HEK293T (cell line): ENCODE results near the gene ATCAY.

ENCODE experiments used
- ARNT ChIP-seq: fragments of 450-650 bp; IDR thresholded peaks from 2 replicates; pipeline ENCODE4 v1.6.1; 2017; ENCODE audit warnings: mild to moderate bottlenecking
- BHLHE40 ChIP-seq: fragments of 450-650 bp; IDR thresholded peaks from 2 replicates; pipeline ENCODE4 v1.6.1; 2016; ENCODE audit warnings: mild to moderate bottlenecking, moderate library complexity, borderline replicate concordance
- CTBP1 ChIP-seq: fragments of 450-650 bp; IDR thresholded peaks from 2 replicates; pipeline ENCODE4 v1.6.1; 2016; ENCODE audit warnings: borderline replicate concordance
- FOXA1 ChIP-seq: fragments of 450-650 bp; IDR thresholded peaks from 2 replicates; pipeline ENCODE4 v1.6.1; 2016; ENCODE audit warnings: mild to moderate bottlenecking
- FOXK2 ChIP-seq: fragments of 450-650 bp; IDR thresholded peaks from 2 replicates; pipeline ENCODE4 v1.6.1; 2016; ENCODE audit warnings: mild to moderate bottlenecking
- FOXM1 ChIP-seq: fragments of 450-650 bp; IDR thresholded peaks from 2 replicates; pipeline ENCODE4 v1.6.1; 2017; ENCODE audit warnings: mild to moderate bottlenecking, borderline replicate concordance
- HDGF ChIP-seq: fragments of 450-650 bp; IDR thresholded peaks from 2 replicates; pipeline ENCODE4 v1.6.1; 2017; ENCODE audit warnings: antibody characterized with exemption, borderline replicate concordance
- L3MBTL2 ChIP-seq: fragments of 450-650 bp; conservative IDR thresholded peaks from 2 replicates; pipeline ENCODE4 v1.6.1; 2016; ENCODE audit warnings: mild to moderate bottlenecking
- NFRKB ChIP-seq: fragments of 450-650 bp; IDR thresholded peaks from 2 replicates; pipeline ENCODE4 v1.6.1; 2016; ENCODE audit warnings: mild to moderate bottlenecking, moderate library complexity
- SP1 ChIP-seq: fragments of 450-650 bp; IDR thresholded peaks from 2 replicates; pipeline ENCODE4 v1.6.1; 2017
- SUZ12 ChIP-seq: fragments of 450-650 bp; IDR thresholded peaks from 2 replicates; pipeline ENCODE4 v1.6.1; 2016; ENCODE audit warnings: mild to moderate bottlenecking
- TARDBP ChIP-seq: fragments of 450-650 bp; IDR thresholded peaks from 2 replicates; pipeline ENCODE4 v1.6.1; 2016
- ZNF384 ChIP-seq: fragments of 450-650 bp; IDR thresholded peaks from 2 replicates; pipeline ENCODE4 v1.6.1; 2016
- TF ChIP-seq, protein P1 (sequence below): fragments of 450-650 bp; IDR thresholded peaks from 2 replicates; pipeline ENCODE4 v1.6.1; 2016

DNA sequence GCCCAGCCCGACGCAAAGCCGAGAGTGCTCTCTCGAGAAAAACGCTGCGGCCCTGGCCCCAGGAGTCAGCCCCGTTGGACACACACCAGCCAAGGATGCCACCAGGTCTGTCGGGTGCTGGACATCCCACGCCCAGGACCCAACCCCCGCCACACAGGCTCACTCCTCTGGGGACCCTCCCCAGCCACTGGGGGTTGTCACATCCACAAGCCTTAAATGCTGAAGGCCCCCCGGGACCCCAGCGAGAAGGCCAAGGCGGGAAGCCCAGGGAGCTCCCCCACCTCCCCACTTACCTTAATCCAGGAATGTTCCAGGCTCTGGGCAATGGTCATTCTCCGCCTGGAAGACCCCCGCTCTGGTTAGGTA lies 79.3 kb downstream of the ATCAY start:
- TF ChIP-seq NFRKB, result no peak
- no peak for TF ChIP-seq FOXM1
- TF ChIP-seq BHLHE40, result no peak
- TF ChIP-seq ZNF384, result no peak
- no peak for TF ChIP-seq FOXA1
- TF ChIP-seq, protein P1, sequence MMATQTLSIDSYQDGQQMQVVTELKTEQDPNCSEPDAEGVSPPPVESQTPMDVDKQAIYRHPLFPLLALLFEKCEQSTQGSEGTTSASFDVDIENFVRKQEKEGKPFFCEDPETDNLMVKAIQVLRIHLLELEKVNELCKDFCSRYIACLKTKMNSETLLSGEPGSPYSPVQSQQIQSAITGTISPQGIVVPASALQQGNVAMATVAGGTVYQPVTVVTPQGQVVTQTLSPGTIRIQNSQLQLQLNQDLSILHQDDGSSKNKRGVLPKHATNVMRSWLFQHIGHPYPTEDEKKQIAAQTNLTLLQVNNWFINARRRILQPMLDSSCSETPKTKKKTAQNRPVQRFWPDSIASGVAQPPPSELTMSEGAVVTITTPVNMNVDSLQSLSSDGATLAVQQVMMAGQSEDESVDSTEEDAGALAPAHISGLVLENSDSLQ, result no peak
- TF ChIP-seq FOXK2, result no peak
- TF ChIP-seq HDGF, result no peak
- TF ChIP-seq SP1, result no peak
- TF ChIP-seq TARDBP, result no peak
- no peak for TF ChIP-seq CTBP1
- no peak for TF ChIP-seq L3MBTL2
- TF ChIP-seq SUZ12, result no peak
- TF ChIP-seq ARNT, result no peak
